Measurements from ENCODE around the gene TBC1D8. TPM values are rescaled to one million over a fixed set of nuclear protein-coding genes. Genes with fewer than 3 reads are reported as not detected.

The TBC1D8 gene
- total and polyA plus RNA-seq, 2 of the 13 experiments (the other 11 are each of a cell fraction or from before 2014, with no cell fraction given): 45.1 to 95.4 TPM

DNA sequence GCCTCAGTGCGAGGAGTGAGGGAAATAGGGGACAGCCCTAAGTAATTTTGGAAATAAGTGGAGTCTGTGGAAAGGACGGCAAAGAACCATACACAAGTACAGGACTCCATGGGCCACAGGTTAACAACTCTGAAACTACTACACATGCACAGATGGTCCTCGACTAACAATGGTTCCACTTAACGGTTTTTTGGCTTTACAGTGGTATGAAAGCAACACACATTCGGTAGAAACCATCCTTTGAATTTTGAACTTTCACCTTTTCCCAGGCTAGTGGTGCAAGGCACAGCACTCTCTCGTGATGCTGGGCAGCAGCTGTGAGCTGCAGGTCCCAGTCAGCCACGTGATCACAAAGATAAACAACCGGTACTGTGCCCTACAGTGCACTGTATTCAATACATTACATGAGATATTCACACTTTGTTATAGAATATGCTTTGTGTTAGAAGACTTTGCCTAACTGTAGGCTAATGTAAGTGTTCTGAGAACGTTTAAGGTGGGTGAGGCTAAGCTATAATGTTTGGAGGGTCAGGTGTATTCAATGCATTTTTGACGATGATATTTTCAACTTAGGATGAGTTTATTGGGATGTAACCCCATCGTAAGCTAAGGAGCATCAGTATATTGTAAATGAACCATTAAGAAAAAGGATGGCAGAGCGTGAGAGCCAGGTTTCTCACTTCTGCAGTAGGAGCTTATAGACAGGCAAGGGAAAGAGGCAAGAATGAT is 44.6 kb downstream of the TBC1D8 start (continued):
- TF ChIP-seq TMF1 (CRISPR knock-in tag; IDR thresholded peaks at IDR 0.05; ENCODE audit: low read depth) (no peak), ZBTB7B (CRISPR knock-in tag; IDR thresholded peaks at IDR 0.05) (peak; percentile 63; the same call in 1 of the 2 replicates), ARNTL (CRISPR knock-in tag; IDR thresholded peaks at IDR 0.05) (peak; percentile 95), ZNF510 (CRISPR knock-in tag; IDR thresholded peaks at IDR 0.05; ENCODE audit: low read depth) (no peak), ZNF12 (CRISPR knock-in tag; IDR thresholded peaks at IDR 0.05) (peak; percentile 89), HDAC1 (CRISPR knock-in tag; IDR thresholded peaks at IDR 0.05) (peak; percentile 92), ZNF672 (CRISPR knock-in tag; IDR thresholded peaks at IDR 0.05) (no peak), ATAD3A (CRISPR knock-in tag; IDR thresholded peaks at IDR 0.05) (no peak), ZSCAN29 (CRISPR knock-in tag; conservative IDR thresholded peaks at IDR 0.05) (0 out of 2 replicates have a peak, but pooled peaks have one; percentile 92), KDM4B (CRISPR knock-in tag; IDR thresholded peaks at IDR 0.05) (peak; percentile 69; the same call in 1 of the 2 replicates), MED13 (CRISPR knock-in tag; IDR thresholded peaks at IDR 0.05) (no peak), GFI1 (CRISPR knock-in tag; IDR thresholded peaks at IDR 0.05; ENCODE audit: borderline replicate concordance) (peak; percentile 63; the same call in 1 of the 2 replicates), PTBP1 (IDR thresholded peaks at IDR 0.05; ENCODE audit: low read depth, low read length, poor library complexity, severe bottlenecking) (no peak), MED1 (CRISPR knock-in tag; IDR thresholded peaks at IDR 0.05) (peak; percentile 94), TCF7 (IDR thresholded peaks at IDR 0.05; ENCODE audit: low read depth) (peak; percentile 79), TSC22D2 (CRISPR knock-in tag; IDR thresholded peaks at IDR 0.05; ENCODE audit: borderline replicate concordance) (peak; percentile 70; the same call in 1 of the 2 replicates), STAG1 (CRISPR knock-in tag; IDR thresholded peaks at IDR 0.05) (peak; percentile 25), ZNF564 (CRISPR knock-in tag; IDR thresholded peaks at IDR 0.05) (no peak), ZNF720 (CRISPR knock-in tag; IDR thresholded peaks at IDR 0.05) (no peak)
- TF ChIP-seq, protein P1, sequence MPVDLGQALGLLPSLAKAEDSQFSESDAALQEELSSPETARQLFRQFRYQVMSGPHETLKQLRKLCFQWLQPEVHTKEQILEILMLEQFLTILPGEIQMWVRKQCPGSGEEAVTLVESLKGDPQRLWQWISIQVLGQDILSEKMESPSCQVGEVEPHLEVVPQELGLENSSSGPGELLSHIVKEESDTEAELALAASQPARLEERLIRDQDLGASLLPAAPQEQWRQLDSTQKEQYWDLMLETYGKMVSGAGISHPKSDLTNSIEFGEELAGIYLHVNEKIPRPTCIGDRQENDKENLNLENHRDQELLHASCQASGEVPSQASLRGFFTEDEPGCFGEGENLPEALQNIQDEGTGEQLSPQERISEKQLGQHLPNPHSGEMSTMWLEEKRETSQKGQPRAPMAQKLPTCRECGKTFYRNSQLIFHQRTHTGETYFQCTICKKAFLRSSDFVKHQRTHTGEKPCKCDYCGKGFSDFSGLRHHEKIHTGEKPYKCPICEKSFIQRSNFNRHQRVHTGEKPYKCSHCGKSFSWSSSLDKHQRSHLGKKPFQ (CRISPR knock-in tag; IDR thresholded peaks at IDR 0.05; ENCODE audit: insufficient replicate concordance): peak; percentile 65
- TF ChIP-seq, protein P2, sequence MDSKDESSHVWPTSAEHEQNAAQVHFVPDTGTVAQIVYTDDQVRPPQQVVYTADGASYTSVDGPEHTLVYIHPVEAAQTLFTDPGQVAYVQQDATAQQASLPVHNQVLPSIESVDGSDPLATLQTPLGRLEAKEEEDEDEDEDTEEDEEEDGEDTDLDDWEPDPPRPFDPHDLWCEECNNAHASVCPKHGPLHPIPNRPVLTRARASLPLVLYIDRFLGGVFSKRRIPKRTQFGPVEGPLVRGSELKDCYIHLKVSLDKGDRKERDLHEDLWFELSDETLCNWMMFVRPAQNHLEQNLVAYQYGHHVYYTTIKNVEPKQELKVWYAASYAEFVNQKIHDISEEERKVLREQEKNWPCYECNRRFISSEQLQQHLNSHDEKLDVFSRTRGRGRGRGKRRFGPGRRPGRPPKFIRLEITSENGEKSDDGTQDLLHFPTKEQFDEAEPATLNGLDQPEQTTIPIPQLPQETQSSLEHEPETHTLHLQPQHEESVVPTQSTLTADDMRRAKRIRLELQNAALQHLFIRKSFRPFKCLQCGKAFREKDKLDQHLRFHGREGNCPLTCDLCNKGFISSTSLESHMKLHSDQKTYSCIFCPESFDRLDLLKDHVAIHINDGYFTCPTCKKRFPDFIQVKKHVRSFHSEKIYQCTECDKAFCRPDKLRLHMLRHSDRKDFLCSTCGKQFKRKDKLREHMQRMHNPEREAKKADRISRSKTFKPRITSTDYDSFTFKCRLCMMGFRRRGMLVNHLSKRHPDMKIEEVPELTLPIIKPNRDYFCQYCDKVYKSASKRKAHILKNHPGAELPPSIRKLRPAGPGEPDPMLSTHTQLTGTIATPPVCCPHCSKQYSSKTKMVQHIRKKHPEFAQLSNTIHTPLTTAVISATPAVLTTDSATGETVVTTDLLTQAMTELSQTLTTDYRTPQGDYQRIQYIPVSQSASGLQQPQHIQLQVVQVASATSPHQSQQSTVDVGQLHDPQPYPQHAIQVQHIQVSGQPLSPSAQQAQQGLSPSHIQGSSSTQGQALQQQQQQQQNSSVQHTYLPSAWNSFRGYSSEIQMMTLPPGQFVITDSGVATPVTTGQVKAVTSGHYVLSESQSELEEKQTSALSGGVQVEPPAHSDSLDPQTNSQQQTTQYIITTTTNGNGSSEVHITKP (CRISPR knock-in tag; IDR thresholded peaks at IDR 0.05; ENCODE audit: low read depth): peak; percentile 82; the same call in 1 of the 2 replicates
- TF ChIP-seq, protein P3, sequence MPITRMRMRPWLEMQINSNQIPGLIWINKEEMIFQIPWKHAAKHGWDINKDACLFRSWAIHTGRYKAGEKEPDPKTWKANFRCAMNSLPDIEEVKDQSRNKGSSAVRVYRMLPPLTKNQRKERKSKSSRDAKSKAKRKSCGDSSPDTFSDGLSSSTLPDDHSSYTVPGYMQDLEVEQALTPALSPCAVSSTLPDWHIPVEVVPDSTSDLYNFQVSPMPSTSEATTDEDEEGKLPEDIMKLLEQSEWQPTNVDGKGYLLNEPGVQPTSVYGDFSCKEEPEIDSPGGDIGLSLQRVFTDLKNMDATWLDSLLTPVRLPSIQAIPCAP (CRISPR knock-in tag; IDR thresholded peaks at IDR 0.05; ENCODE audit: low read depth): no peak
- TF ChIP-seq, protein P4, sequence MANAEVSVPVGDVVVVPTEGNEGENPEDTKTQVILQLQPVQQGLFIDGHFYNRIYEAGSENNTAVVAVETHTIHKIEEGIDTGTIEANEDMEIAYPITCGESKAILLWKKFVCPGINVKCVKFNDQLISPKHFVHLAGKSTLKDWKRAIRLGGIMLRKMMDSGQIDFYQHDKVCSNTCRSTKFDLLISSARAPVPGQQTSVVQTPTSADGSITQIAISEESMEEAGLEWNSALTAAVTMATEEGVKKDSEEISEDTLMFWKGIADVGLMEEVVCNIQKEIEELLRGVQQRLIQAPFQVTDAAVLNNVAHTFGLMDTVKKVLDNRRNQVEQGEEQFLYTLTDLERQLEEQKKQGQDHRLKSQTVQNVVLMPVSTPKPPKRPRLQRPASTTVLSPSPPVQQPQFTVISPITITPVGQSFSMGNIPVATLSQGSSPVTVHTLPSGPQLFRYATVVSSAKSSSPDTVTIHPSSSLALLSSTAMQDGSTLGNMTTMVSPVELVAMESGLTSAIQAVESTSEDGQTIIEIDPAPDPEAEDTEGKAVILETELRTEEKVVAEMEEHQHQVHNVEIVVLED (CRISPR knock-in tag; IDR thresholded peaks at IDR 0.05; ENCODE audit: borderline replicate concordance): no peak

All from HepG2 (cell line).